OCI-LY1 (cell line): ENCODE results near the gene OVOL3.

Experiments used
- CTCF ChIP-seq: fragments of 200-600 bp; sonication (generic), shearing (Covaris generic); IDR thresholded peaks from 2 replicates; pipeline ENCODE4 v1.5.1; 2017; ENCODE audit warnings: mild to moderate bottlenecking, antibody characterized with exemption, low read length, moderate library complexity, mixed read lengths
- EZH2 ChIP-seq: fragments of 200-600 bp; sonication (generic), shearing (Covaris generic); IDR thresholded peaks from 2 replicates; pipeline ENCODE4 v1.8.0; 2017; ENCODE audit warnings: borderline replicate concordance, mixed run types, mild to moderate bottlenecking, antibody characterized with exemption, low read length, moderate library complexity, mixed read lengths

- no peak for TF ChIP-seq CTCF
- no peak for TF ChIP-seq EZH2
Observed at GRCh38 chr19:36141039-36141927, 30.3 kb downstream of the OVOL3 start.
